ENCODE measurements around the gene ST14.
"Not testable (repeated sequence)": the region's sequence is repeated elsewhere in the genome, so short reads cannot be mapped to it uniquely, and the experiment has no call there.

ST14 gene

GRCh38 chr11:130164221-130164570 is 4.6 kb downstream of the ST14 start:
- DNase-seq (ENCODE audit: low read depth in 2 of 2), result no peak

GRCh38 chr11:130165601-130166456 is 6.2 kb downstream of the ST14 start:
- no peak for DNase-seq (ENCODE audit: low read depth in 2 of 2)

- DNase-seq (ENCODE audit: low read depth in 2 of 2), result no peak
Measured at GRCh38 chr11:130166457-130166784, 6.8 kb downstream of the ST14 start.

- no peak for DNase-seq (ENCODE audit: low read depth in 2 of 2)
Measured at GRCh38 chr11:130167146-130167545, 7.6 kb downstream of the ST14 start.

GRCh38 chr11:130168105-130168504 is 8.5 kb downstream of the ST14 start:
- DNase-seq (ENCODE audit: low read depth in 2 of 2), result no peak

GRCh38 chr11:130170345-130170744 is 10.8 kb downstream of the ST14 start:
- no peak for DNase-seq (ENCODE audit: low read depth in 2 of 2)

GRCh38 chr11:130171534-130171933 is 12.0 kb downstream of the ST14 start:
- DNase-seq (ENCODE audit: low read depth in 2 of 2), result no peak

- not testable (repeated sequence) for DNase-seq (ENCODE audit: low read depth in 2 of 2)
Measured at GRCh38 chr11:130172001-130172400, 12.4 kb downstream of the ST14 start.

- DNase-seq (ENCODE audit: low read depth in 2 of 2), result no peak
Measured at GRCh38 chr11:130174642-130175041, 15.1 kb downstream of the ST14 start.

- no peak for DNase-seq (ENCODE audit: low read depth in 2 of 2)
Measured at GRCh38 chr11:130175898-130176297, 16.3 kb downstream of the ST14 start.

GRCh38 chr11:130177782-130178181 is 18.2 kb downstream of the ST14 start:
- no peak for DNase-seq (ENCODE audit: low read depth in 2 of 2)

- DNase-seq (ENCODE audit: low read depth in 2 of 2), result no peak
Measured at GRCh38 chr11:130178441-130179339, 19.1 kb downstream of the ST14 start.

GRCh38 chr11:130179396-130180306 is 20.1 kb downstream of the ST14 start:
- DNase-seq (ENCODE audit: low read depth in 2 of 2), result no peak

- DNase-seq (ENCODE audit: low read depth in 2 of 2), result no peak
Measured at GRCh38 chr11:130180491-130180890, 20.9 kb downstream of the ST14 start.

GRCh38 chr11:130180896-130181294 is 21.3 kb downstream of the ST14 start:
- no peak for DNase-seq (ENCODE audit: low read depth in 2 of 2)

GRCh38 chr11:130181295-130182272 is 22.0 kb downstream of the ST14 start:
- no peak for DNase-seq (ENCODE audit: low read depth in 2 of 2)

- DNase-seq (ENCODE audit: low read depth in 2 of 2), result no peak
Measured at GRCh38 chr11:130183878-130184610, 24.5 kb downstream of the ST14 start.

GRCh38 chr11:130187096-130187495 is 27.5 kb downstream of the ST14 start:
- DNase-seq (ENCODE audit: low read depth in 2 of 2), result no peak

GRCh38 chr11:130188047-130188446 is 28.5 kb downstream of the ST14 start:
- DNase-seq (ENCODE audit: low read depth in 2 of 2), result no peak

Measured in stimulated activated CD8-positive, alpha-beta memory T cell treated with anti-CD3 and anti-CD28 coated beads, Interleukin-15, amount 100 ng/mL, for 4 hours (primary cell).